Measurements from ENCODE around the gene HOXA7.

Gene HOXA7

GRCh38 chr7:27137640-27138315 is 18.7 kb downstream of the HOXA7 start:
- Histone ChIP-seq H3K9ac (ENCODE audit: low read length) (no peak overlapping the region), H3K9me3 (replicated peaks; ENCODE audit: insufficient read depth, low read length) (no peaks in the 10 kb centered on the region), H2AFZ (ENCODE audit: low read length) (no peak overlapping the region), H3K79me2 (ENCODE audit: low read length) (no peaks in the 10 kb centered on the region), H3F3A (ENCODE audit: insufficient read depth, low read length) (no peaks in the 10 kb centered on the region), H3K27ac (ENCODE audit: low read length) (no peak overlapping the region), H3K27me3 (replicated peaks; ENCODE audit: insufficient read depth, low read length) (no peaks in the 10 kb centered on the region), H3K36me3 (replicated peaks; ENCODE audit: insufficient read depth, low read length) (no peaks in the 10 kb centered on the region), H3K9me2 (replicated peaks; ENCODE audit: insufficient read depth, low read length) (no peaks in the 10 kb centered on the region), H3K4me3 (ENCODE audit: low read length) (no peak overlapping the region), H3K4me2 (ENCODE audit: low read depth, low read length) (no peak overlapping the region), H3K4me1 (ENCODE audit: low read length) (no peaks in the 10 kb centered on the region), H4K20me1 (ENCODE audit: insufficient read depth, low read length) (no peaks in the 10 kb centered on the region)
- DNase-seq: no peak
- TF ChIP-seq EZH2phosphoT487 (IDR thresholded peaks at IDR 0.05; ENCODE audit: low read length) (no peak), EZH2 (optimal IDR thresholded peaks at IDR 0.05; ENCODE audit: low read depth, low read length) (no peak), CTCF (IDR thresholded peaks at IDR 0.05; ENCODE audit: low read length) (no peak)

- Histone ChIP-seq H3F3A (ENCODE audit: insufficient read depth, low read length) (no peaks in the 10 kb centered on the region), H3K4me3 (ENCODE audit: low read length) (no peak overlapping the region), H2AFZ (ENCODE audit: low read length) (no peak overlapping the region), H3K27me3 (replicated peaks; ENCODE audit: insufficient read depth, low read length) (peaks cover 3% of the 10 kb centered on the region; the same call in 1 of the 2 replicates), H3K4me2 (ENCODE audit: low read depth, low read length) (no peak overlapping the region), H4K20me1 (ENCODE audit: insufficient read depth, low read length) (no peaks in the 10 kb centered on the region), H3K9me2 (replicated peaks; ENCODE audit: insufficient read depth, low read length) (no peaks in the 10 kb centered on the region), H3K9me3 (replicated peaks; ENCODE audit: insufficient read depth, low read length) (no peaks in the 10 kb centered on the region), H3K79me2 (ENCODE audit: low read length) (no peaks in the 10 kb centered on the region), H3K27ac (ENCODE audit: low read length) (no peak overlapping the region), H3K4me1 (ENCODE audit: low read length) (no peaks in the 10 kb centered on the region), H3K9ac (ENCODE audit: low read length) (no peak overlapping the region), H3K36me3 (replicated peaks; ENCODE audit: insufficient read depth, low read length) (no peaks in the 10 kb centered on the region)
- TF ChIP-seq EZH2 (optimal IDR thresholded peaks at IDR 0.05; ENCODE audit: low read depth, low read length): no peak
- TF ChIP-seq CTCF (IDR thresholded peaks at IDR 0.05; ENCODE audit: low read length): no peak
- TF ChIP-seq EZH2phosphoT487 (IDR thresholded peaks at IDR 0.05; ENCODE audit: low read length): no peak
- DNase-seq: no peak
These were observed 22.1 kb downstream of the HOXA7 start for GRCh38 chr7:27134392-27134791.

- Histone ChIP-seq H3K27me3 (replicated peaks; ENCODE audit: insufficient read depth, low read length) (peaks cover 3% of the 10 kb centered on the region; the same call in 1 of the 2 replicates), H3K9ac (ENCODE audit: low read length) (no peak overlapping the region)
These were observed 22.9 kb downstream of the HOXA7 start for GRCh38 chr7:27133409-27134231.

More at GRCh38 chr7:27133409-27134231, 22.9 kb downstream of the HOXA7 start:
- Histone ChIP-seq H3K4me2 (ENCODE audit: low read depth, low read length) (no peak overlapping the region), H2AFZ (ENCODE audit: low read length) (no peak overlapping the region), H3K36me3 (replicated peaks; ENCODE audit: insufficient read depth, low read length) (no peaks in the 10 kb centered on the region), H3K4me3 (ENCODE audit: low read length) (no peak overlapping the region), H3K27ac (ENCODE audit: low read length) (no peak overlapping the region), H3K9me3 (replicated peaks; ENCODE audit: insufficient read depth, low read length) (no peaks in the 10 kb centered on the region), H3K4me1 (ENCODE audit: low read length) (no peaks in the 10 kb centered on the region), H3K79me2 (ENCODE audit: low read length) (no peaks in the 10 kb centered on the region), H3K9me2 (replicated peaks; ENCODE audit: insufficient read depth, low read length) (no peaks in the 10 kb centered on the region), H4K20me1 (ENCODE audit: insufficient read depth, low read length) (no peaks in the 10 kb centered on the region), H3F3A (ENCODE audit: insufficient read depth, low read length) (no peaks in the 10 kb centered on the region)
- no peak for TF ChIP-seq EZH2phosphoT487 (IDR thresholded peaks at IDR 0.05; ENCODE audit: low read length)
- no peak for TF ChIP-seq CTCF (IDR thresholded peaks at IDR 0.05; ENCODE audit: low read length)
- TF ChIP-seq EZH2 (optimal IDR thresholded peaks at IDR 0.05; ENCODE audit: low read depth, low read length): no peak
- no peak for DNase-seq
